ENCODE data around the gene DNAJC1.

Gene DNAJC1

DNA sequence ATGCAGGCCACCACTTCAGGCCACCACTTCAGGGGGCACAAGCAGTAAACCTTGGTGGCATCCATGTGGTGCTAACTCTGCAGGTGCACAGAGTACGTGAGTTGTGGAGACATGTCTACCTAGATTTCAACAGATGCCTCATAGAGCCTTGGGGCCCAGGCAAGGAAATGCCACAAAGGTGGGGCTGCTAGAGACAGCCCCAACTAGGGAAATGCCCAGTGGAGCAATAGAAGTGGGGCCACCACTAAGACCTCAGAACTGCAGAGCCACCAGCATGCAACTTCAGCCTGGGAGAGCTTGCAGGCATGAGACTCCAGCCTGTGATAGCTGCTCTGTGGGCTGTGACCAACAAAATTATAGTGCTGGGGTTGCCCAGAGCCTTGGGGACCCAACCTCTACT is 107.6 kb downstream of the DNAJC1 start:
- Histone ChIP-seq H3K4me3 (replicated peaks; ENCODE audit: low read depth, low read length) (no peak overlapping the region), H3K27me3 (replicated peaks; ENCODE audit: control insufficient read depth, insufficient read depth, low read length) (no peaks in the 10 kb centered on the region), H3K36me3 (ENCODE audit: control insufficient read depth, insufficient read depth, low read length) (peaks cover 3% of the 10 kb centered on the region; the same call in 1 of the 2 replicates)
- TF ChIP-seq, protein P1, sequence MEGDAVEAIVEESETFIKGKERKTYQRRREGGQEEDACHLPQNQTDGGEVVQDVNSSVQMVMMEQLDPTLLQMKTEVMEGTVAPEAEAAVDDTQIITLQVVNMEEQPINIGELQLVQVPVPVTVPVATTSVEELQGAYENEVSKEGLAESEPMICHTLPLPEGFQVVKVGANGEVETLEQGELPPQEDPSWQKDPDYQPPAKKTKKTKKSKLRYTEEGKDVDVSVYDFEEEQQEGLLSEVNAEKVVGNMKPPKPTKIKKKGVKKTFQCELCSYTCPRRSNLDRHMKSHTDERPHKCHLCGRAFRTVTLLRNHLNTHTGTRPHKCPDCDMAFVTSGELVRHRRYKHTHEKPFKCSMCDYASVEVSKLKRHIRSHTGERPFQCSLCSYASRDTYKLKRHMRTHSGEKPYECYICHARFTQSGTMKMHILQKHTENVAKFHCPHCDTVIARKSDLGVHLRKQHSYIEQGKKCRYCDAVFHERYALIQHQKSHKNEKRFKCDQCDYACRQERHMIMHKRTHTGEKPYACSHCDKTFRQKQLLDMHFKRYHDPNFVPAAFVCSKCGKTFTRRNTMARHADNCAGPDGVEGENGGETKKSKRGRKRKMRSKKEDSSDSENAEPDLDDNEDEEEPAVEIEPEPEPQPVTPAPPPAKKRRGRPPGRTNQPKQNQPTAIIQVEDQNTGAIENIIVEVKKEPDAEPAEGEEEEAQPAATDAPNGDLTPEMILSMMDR (IDR thresholded peaks at IDR 0.05; ENCODE audit: insufficient read depth, low read length, poor library complexity, severe bottlenecking), result no peak
- no peak for DNase-seq (ENCODE audit: extremely low read depth, insufficient read length)

DNA sequence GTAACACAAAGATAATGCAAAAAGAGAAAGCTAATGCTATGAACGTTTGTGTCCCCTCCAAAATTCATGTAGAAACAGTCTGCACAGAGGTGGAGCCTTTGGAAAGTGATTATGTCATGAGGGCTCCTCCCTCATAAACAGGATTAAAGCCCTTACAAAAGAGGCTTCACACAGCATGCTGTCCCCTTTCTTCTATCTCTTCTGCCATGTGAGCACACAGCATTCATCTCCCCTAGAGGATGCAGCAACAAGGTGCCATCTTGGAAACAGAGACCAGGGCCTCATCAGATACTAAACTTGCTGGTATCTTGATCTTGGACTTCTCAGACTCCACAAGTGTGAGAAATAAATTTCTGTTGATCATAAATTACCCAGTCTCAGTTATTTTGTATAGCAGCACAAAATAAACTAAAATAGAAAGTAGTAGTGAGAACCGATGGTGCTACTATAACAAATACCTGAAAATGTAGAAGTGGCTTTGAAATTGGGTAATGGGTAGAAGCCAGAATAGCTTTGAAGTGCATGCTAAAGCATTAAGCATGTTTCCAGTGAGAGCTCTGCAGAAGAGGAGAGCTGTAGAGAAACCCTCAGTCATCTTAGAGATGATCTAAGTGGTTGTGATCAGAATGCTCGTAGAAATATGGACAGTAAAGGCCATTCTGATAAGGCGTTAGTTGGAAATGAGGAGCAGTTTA is 108.7 kb downstream of the DNAJC1 start:
- Histone ChIP-seq H3K27me3 (replicated peaks; ENCODE audit: control insufficient read depth, insufficient read depth, low read length) (no peaks in the 10 kb centered on the region), H3K4me3 (replicated peaks; ENCODE audit: low read depth, low read length) (no peak overlapping the region), H3K36me3 (ENCODE audit: control insufficient read depth, insufficient read depth, low read length) (peaks cover 3% of the 10 kb centered on the region; the same call in 1 of the 2 replicates)
- TF ChIP-seq, protein P1 (IDR thresholded peaks at IDR 0.05; ENCODE audit: insufficient read depth, low read length, poor library complexity, severe bottlenecking), result no peak
- no peak for DNase-seq (ENCODE audit: extremely low read depth, insufficient read length)

DNA sequence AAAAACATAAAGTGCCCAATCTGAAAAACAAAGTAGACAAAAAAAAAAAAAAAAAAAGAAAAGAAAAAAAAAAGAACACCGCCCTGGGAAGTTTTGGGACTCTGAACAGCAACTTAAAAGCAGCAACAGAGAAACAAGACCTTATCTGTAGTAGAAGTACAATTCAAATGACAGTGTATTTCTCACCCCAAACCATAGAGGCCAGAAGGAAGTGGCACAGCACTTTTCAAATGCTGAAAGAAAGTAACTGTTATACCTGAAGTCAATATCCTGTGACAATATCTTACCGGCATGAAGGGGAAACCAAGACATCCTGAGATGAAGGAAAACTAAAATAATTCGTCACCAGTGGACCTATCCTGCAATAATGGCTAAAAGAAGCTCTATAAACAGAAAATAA is 112.1 kb downstream of the DNAJC1 start:
- DNase-seq (ENCODE audit: extremely low read depth, insufficient read length), result no peak
- H3K27me3 ChIP-seq (replicated peaks; ENCODE audit: control insufficient read depth, insufficient read depth, low read length), result no peaks in the 10 kb centered on the region
- TF ChIP-seq, protein P1 (IDR thresholded peaks at IDR 0.05; ENCODE audit: insufficient read depth, low read length, poor library complexity, severe bottlenecking), result no peak
- H3K36me3 ChIP-seq (ENCODE audit: control insufficient read depth, insufficient read depth, low read length), result no peaks in the 10 kb centered on the region
- no peak overlapping the region for H3K4me3 ChIP-seq (replicated peaks; ENCODE audit: low read depth, low read length)

DNA sequence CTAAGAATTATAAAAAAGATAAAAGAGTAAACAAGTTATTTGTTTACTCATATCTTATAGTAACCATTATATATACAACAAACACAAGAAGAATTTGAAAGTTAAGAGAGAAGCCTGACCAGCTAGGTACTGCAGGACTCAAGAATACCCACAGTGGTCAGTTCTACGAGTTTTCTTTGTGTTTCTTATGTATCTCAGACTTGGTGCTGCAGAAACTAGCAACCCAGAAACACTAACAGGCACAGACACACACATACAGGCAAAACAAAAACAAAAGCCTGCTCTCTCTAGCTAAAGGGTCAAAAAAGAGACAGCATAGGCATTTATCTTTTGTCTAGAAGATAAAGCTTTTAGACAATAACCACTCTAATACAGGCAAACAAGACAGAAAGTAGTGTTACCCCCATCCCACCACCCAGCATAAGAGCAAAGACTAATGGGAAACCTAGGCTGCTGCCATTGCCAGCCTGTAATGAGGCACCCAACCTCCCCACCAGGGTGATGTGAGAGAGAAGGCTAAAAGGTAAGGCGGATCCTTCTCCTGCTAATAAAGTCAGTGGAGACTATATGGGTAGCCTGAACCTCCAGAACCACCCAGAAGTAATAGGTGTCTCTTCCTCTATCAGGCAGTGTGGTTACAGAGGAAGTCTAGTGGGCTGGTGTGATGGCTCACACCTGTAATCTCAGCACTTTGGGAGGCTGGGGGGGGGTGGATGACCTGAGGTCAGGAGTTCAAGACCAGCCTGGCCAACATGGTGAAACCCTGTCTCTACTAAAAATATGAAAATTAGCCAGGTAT is 113.9 kb downstream of the DNAJC1 start:
- Histone ChIP-seq H3K4me3 (replicated peaks; ENCODE audit: low read depth, low read length) (0 out of 2 replicates have a peak overlapping the region, but pooled peaks have one; percentile 15), H3K27me3 (replicated peaks; ENCODE audit: control insufficient read depth, insufficient read depth, low read length) (no peaks in the 10 kb centered on the region), H3K36me3 (ENCODE audit: control insufficient read depth, insufficient read depth, low read length) (no peaks in the 10 kb centered on the region)
- TF ChIP-seq, protein P1 (IDR thresholded peaks at IDR 0.05; ENCODE audit: insufficient read depth, low read length, poor library complexity, severe bottlenecking), result no peak
- DNase-seq (ENCODE audit: extremely low read depth, insufficient read length), result peak; percentile 29

GRCh38 chr10:21888959-21889358 is 114.6 kb downstream of the DNAJC1 start:
- DNase-seq (ENCODE audit: extremely low read depth, insufficient read length), result peak; percentile 72
- Histone ChIP-seq H3K4me3 (replicated peaks; ENCODE audit: low read depth, low read length) (peak overlapping the region; percentile 15; the same call in 1 of the 2 replicates), H3K27me3 (replicated peaks; ENCODE audit: control insufficient read depth, insufficient read depth, low read length) (no peaks in the 10 kb centered on the region), H3K36me3 (ENCODE audit: control insufficient read depth, insufficient read depth, low read length) (no peaks in the 10 kb centered on the region)
- TF ChIP-seq, protein P1 (IDR thresholded peaks at IDR 0.05; ENCODE audit: insufficient read depth, low read length, poor library complexity, severe bottlenecking), result no peak

All from GM06990 (cell line).